GM06990 (cell line): Measurements from ENCODE around the gene H19.

Experiments
- DNase-seq: peaks from one replicate; pipeline ENCODE4 v3.0.0-alpha.2; 2011; ENCODE audit not compliant: insufficient read length; ENCODE audit errors: extremely low read depth
- H3K27me3 ChIP-seq: replicated peaks from 2 replicates; pipeline ENCODE4 v1.6.0; 2011; ENCODE audit warnings: low read length; ENCODE audit not compliant: control insufficient read depth, insufficient read depth
- H3K36me3 ChIP-seq: 2 replicates; pipeline ENCODE4 v1.5.1; 2011; ENCODE audit warnings: low read length; ENCODE audit not compliant: control insufficient read depth, insufficient read depth
- H3K4me3 ChIP-seq: replicated peaks from 2 replicates; pipeline ENCODE4 v1.5.1; 2011; ENCODE audit warnings: low read depth, mild to moderate bottlenecking, control low read depth, low read length
- CTCF ChIP-seq: IDR thresholded peaks from 2 replicates; pipeline ENCODE4 v1.5.1; 2011; ENCODE audit warnings: low read length, control low read depth, mild to moderate bottlenecking, inconsistent platforms; ENCODE audit not compliant: insufficient read depth, poor library complexity, severe bottlenecking

Gene H19

GRCh38 chr11:1952806-1953482, 44.7 kb downstream of the H19 start:
- TF ChIP-seq CTCF: no peak
- DNase-seq: no peak
- Histone ChIP-seq H3K4me3 (no peak overlapping the region), H3K27me3 (no peaks in the 10 kb centered on the region), H3K36me3 (no peaks in the 10 kb centered on the region)

DNA sequence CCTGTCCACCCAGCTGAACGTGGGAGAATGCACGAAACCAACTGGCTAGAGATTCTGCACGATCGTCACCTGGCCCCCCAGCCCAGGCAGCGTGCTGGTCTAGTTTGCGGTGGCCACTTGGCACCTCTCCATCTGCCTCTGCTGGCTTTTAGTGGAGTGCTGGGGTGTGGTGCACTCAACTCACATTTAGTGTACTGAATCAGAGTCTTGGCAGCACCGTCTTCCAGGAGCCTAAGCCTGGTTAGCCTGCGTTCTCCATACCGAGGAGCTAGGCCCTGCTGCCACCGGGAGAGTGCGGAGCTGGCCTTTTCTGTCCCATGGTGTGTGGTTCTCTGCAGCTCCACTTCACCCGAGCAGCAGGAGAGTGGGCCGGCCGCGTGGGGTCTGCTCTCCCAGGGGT, 47.7 kb downstream of the H19 start:
- no peak for DNase-seq
- no peak for TF ChIP-seq CTCF
- Histone ChIP-seq H3K27me3 (no peaks in the 10 kb centered on the region), H3K36me3 (no peaks in the 10 kb centered on the region), H3K4me3 (no peak overlapping the region)

- Histone ChIP-seq H3K36me3 (no peaks in the 10 kb centered on the region), H3K4me3 (no peak overlapping the region), H3K27me3 (no peaks in the 10 kb centered on the region)
- no peak for DNase-seq
- TF ChIP-seq CTCF: no peak
Measured at GRCh38 chr11:1949302-1949701, 48.3 kb downstream of the H19 start.

GRCh38 chr11:1948389-1948788, 49.3 kb downstream of the H19 start:
- no peak for TF ChIP-seq CTCF
- DNase-seq: no peak
- Histone ChIP-seq H3K36me3 (no peaks in the 10 kb centered on the region), H3K27me3 (no peaks in the 10 kb centered on the region), H3K4me3 (no peak overlapping the region)

DNA sequence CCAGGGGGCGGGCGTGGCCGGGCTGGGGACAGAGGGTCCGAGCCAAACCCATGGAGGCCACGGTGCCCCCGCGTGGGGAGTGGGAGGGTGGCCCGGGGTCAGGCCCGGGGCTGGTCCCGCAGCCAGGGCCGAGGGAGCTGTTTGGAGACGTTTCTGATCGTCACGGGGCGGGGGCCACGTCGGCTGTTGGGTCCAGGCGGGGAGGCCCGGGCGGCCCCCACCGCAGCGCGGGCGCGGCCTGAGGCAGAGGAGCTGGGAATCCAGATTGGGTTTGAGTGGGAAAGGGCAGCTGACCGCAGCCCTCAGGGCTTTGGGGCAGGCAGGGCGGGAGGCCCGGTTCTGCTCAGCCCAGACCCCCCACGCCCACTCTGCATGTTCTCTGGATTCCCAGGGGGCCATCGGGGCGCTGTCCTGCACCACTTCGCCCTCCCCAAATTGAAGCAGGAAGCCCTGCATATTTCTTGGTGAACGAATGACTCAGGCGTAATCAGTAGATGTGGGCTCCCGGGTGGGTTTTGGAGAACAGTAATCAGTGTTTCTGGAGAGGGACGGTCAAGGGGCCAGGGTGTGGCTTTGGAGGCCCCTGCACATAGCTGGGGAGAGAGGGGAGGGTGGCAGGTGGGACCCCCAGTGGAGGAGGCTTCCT, 49.9 kb downstream of the H19 start:
- Histone ChIP-seq H3K27me3 (no peaks in the 10 kb centered on the region), H3K4me3 (no peak overlapping the region), H3K36me3 (no peaks in the 10 kb centered on the region)
- TF ChIP-seq CTCF: no peak
- DNase-seq: no peak
